CD14-positive monocyte (primary cell): ENCODE measurements around the gene FGFR3. TPM values are rescaled to one million over a fixed set of nuclear protein-coding genes. Genes with fewer than 3 reads are reported as not detected.

Experiments
- DNase-seq, 3 donors: peaks; one replicate each; pipeline ENCODE4 v3.0.0-alpha.2; 2011 to 2022
- H2AFZ ChIP-seq: 2 replicates; pipeline ENCODE4 v1.6.0; 2012; ENCODE audit warnings: mild to moderate bottlenecking, low read depth, low read length, inconsistent platforms; ENCODE audit not compliant: insufficient read depth, poor library complexity, severe bottlenecking
- H3K27ac ChIP-seq, 2 donors: 1 replicate in 1 of 2; 2 replicates in 1 of 2; pipeline ENCODE4 v1.5.1; 2012 to 2013; ENCODE audit warnings: low read length in 2 of 2, control low read depth in 1 of 2, inconsistent platforms in 1 of 2, low read depth in 1 of 2, mild to moderate bottlenecking in 1 of 2
- H3K27me3 ChIP-seq, 2 donors: one replicate each; pipeline versions ENCODE4 v1.6.0 to v1.6.1; 2011 to 2013; ENCODE audit warnings: low read length in 2 of 2; ENCODE audit not compliant: control insufficient read depth in 2 of 2, insufficient read depth in 2 of 2
- H3K36me3 ChIP-seq, 2 donors: replicated peaks in 1 of 2; 1 replicate in 1 of 2; 2 replicates in 1 of 2; pipeline versions ENCODE4 v1.5.1 to v1.6.1; 2012 to 2013; ENCODE audit warnings: low read length in 2 of 2, control low read depth in 1 of 2, inconsistent platforms in 1 of 2, mild to moderate bottlenecking in 1 of 2; ENCODE audit not compliant: insufficient read depth in 2 of 2, control insufficient read depth in 1 of 2
- H3K4me1 ChIP-seq, 2 donors: 1 replicate in 1 of 2; 2 replicates in 1 of 2; pipeline versions ENCODE4 v1.5.1 to v1.6.1; 2012 to 2013; ENCODE audit warnings: low read length in 2 of 2, control low read depth in 1 of 2, inconsistent platforms in 1 of 2, mild to moderate bottlenecking in 1 of 2, moderate library complexity in 1 of 2; ENCODE audit not compliant: insufficient read depth in 2 of 2, control insufficient read depth in 1 of 2
- H3K4me2 ChIP-seq: replicated peaks from 2 replicates; pipeline ENCODE3; 2012; ENCODE audit warnings: low read length, moderate library complexity, mild to moderate bottlenecking; ENCODE audit not compliant: poor library complexity, severe bottlenecking; ENCODE audit errors: extremely low read depth
- H3K4me3 ChIP-seq, 3 experiments: fragments of 200-600 bp in 1 of 3; sonication (generic) in 1 of 3; replicated peaks in 1 of 3; 1 replicate in 2 of 3; 2 replicates in 1 of 3; pipeline ENCODE4 v1.5.1; 2011 to 2013; ENCODE audit warnings: low read length in 3 of 3, mild to moderate bottlenecking in 3 of 3, control low read depth in 2 of 3, low read depth in 2 of 3, inconsistent platforms in 1 of 3, moderate library complexity in 1 of 3
- H3K79me2 ChIP-seq: 2 replicates; pipeline ENCODE4 v1.6.0; 2012; ENCODE audit warnings: mild to moderate bottlenecking, control low read depth, inconsistent platforms, low read length, moderate library complexity; ENCODE audit not compliant: insufficient read depth
- H3K9ac ChIP-seq: 2 replicates; pipeline ENCODE4 v1.6.0; 2017; ENCODE audit warnings: low read length, mild to moderate bottlenecking; ENCODE audit not compliant: insufficient read depth, poor library complexity, severe bottlenecking
- H3K9me3 ChIP-seq, 2 donors: replicated peaks in 1 of 2; 1 replicate in 1 of 2; 2 replicates in 1 of 2; pipeline versions ENCODE4 v1.5.1 to v1.6.1; 2012 to 2013; ENCODE audit warnings: low read length in 2 of 2, control low read depth in 1 of 2; ENCODE audit not compliant: control insufficient read depth in 1 of 2, insufficient read depth in 1 of 2
- H4K20me1 ChIP-seq: 2 replicates; pipeline ENCODE4 v1.6.0; 2012; ENCODE audit warnings: mild to moderate bottlenecking, low read length, control low read depth, moderate library complexity; ENCODE audit not compliant: insufficient read depth
- H3K27ac Mint-ChIP-seq, 7 donors: one replicate each; pipeline ENCODE4 v1.8.0; 2020; ENCODE audit warnings: mild to moderate bottlenecking in 7 of 7, mixed read lengths in 7 of 7, moderate library complexity in 6 of 7, inconsistent platforms in 2 of 7
- H3K27me3 Mint-ChIP-seq, 3 donors: one replicate each; pipeline ENCODE4 v1.8.0; 2021 to 2022; ENCODE audit warnings: low read depth in 3 of 3, mild to moderate bottlenecking in 3 of 3, mixed read lengths in 3 of 3, moderate library complexity in 3 of 3, inconsistent platforms in 1 of 3
- H3K36me3 Mint-ChIP-seq, 2 donors: one replicate each; pipeline ENCODE4 v1.8.0; 2020; ENCODE audit warnings: mixed read lengths in 2 of 2, inconsistent platforms in 1 of 2, mild to moderate bottlenecking in 1 of 2
- H3K4me1 Mint-ChIP-seq: one replicate; pipeline ENCODE4 v1.8.0; 2020; ENCODE audit warnings: mild to moderate bottlenecking, mixed read lengths
- H3K4me3 Mint-ChIP-seq, 2 donors: one replicate each; pipeline ENCODE4 v1.8.0; 2020; ENCODE audit warnings: mild to moderate bottlenecking in 2 of 2, mixed read lengths in 2 of 2, moderate library complexity in 1 of 2
- H3K9me3 Mint-ChIP-seq, 7 donors: one replicate each; pipeline ENCODE4 v1.8.0; 2020 to 2022; ENCODE audit warnings: mixed read lengths in 7 of 7, mild to moderate bottlenecking in 6 of 7, moderate library complexity in 6 of 7, inconsistent platforms in 2 of 7
- WGBS: methylation state at CpG from one replicate; pipeline ENCODE4 v1.1.5; 2013; ENCODE audit warnings: missing lambda C conversion rate; ENCODE audit not compliant: insufficient coverage; 5-methylcytosine and 5-hydroxymethylcytosine counted together
- intact Hi-C, 2 donors: fragments of 100-400 bp; cut with micrococcal nuclease; formaldehyde crosslinking; loops; one replicate each; pipeline versions ENCODE4 v1.15.0 to v1.15.1; 2023
- polyA plus RNA-seq, 3 donors: library from polyadenylated mRNA; depleted of rRNA in 1 of 3; unstranded in 2 of 3; stranded (reverse) in 1 of 3; fragments of 300-500 nt in 2 of 3; fragments of >200 nt in 1 of 3; fragmentation: Illumina TruSeq in 2 of 3; gene quantifications; 1 replicate in 2 of 3; 2 replicates in 1 of 3; pipeline ENCODE4 v1.2.3, GENCODE V29; 2012 to 2021
- TF ChIP-seq, protein P1 (sequence below): fragments of 200-600 bp; IDR thresholded peaks from one replicate; pipeline ENCODE4 v1.8.0; 2022; ENCODE audit warnings: antibody characterized with exemption, mild to moderate bottlenecking

FGFR3 gene
- polyA plus RNA-seq, 3 donors: 0.07 TPM; not detected in 2

DNA sequence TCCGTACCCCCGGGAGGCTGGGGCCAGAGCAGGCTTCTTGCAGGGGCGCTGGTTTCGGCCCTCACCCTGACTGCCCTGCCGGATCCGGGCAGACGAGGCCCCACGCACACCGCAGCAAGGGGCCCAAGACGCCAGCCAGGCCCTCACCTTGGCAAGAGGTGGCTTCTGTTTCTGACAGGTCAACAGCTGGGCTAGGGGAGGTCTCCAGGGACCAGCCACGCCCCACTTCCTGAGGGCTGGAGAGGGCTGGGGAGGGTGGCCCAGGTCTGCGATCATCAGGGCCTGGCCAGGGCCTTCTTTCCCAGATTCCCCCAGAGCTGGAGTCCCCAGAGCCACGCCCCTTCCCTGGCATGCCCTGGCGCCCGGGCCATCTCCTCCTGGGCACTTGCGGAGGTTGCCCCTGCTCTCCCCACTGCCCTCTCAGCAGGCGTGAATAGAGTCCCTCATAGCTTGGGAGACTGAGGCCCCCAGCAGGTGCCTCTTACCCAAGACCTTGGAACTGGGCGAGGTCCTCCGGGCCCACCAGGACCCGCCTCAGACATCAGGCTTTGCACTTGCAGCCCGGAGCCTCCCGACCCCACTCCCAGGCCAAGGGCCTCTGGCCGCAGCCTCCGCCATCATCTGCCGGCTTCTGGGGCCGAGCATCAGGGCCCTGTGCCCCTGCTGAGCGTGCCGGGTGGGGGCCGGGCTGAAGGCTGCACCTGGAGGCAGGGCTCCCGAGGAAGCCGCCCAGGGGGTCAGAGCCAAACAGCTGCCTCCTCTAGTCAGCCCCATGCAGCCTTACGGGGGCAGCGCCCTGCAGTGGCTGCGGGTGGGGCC lies 6.3 kb upstream of the FGFR3 start:
- Histone ChIP-seq H3K36me3 (no peaks in the 10 kb centered on the region), H3K27ac (no peak overlapping the region), H3K9ac (no peak overlapping the region), H3K79me2 (no peaks in the 10 kb centered on the region), H2AFZ (no peak overlapping the region), H3K4me2 (no peak overlapping the region), H3K9me3 (no peaks in the 10 kb centered on the region), H3K27me3 (peaks cover 0 to 11% of the 10 kb centered on the region in 2 donors), H4K20me1 (no peaks in the 10 kb centered on the region), H3K4me1 (no peaks in the 10 kb centered on the region), H3K4me3 (no peak overlapping the region)
- WGBS: 93% methylated on average over 33 of the region's 34 CpGs
- TF ChIP-seq, protein P1, sequence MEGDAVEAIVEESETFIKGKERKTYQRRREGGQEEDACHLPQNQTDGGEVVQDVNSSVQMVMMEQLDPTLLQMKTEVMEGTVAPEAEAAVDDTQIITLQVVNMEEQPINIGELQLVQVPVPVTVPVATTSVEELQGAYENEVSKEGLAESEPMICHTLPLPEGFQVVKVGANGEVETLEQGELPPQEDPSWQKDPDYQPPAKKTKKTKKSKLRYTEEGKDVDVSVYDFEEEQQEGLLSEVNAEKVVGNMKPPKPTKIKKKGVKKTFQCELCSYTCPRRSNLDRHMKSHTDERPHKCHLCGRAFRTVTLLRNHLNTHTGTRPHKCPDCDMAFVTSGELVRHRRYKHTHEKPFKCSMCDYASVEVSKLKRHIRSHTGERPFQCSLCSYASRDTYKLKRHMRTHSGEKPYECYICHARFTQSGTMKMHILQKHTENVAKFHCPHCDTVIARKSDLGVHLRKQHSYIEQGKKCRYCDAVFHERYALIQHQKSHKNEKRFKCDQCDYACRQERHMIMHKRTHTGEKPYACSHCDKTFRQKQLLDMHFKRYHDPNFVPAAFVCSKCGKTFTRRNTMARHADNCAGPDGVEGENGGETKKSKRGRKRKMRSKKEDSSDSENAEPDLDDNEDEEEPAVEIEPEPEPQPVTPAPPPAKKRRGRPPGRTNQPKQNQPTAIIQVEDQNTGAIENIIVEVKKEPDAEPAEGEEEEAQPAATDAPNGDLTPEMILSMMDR: no peak
- Mint-ChIP-seq H3K4me1 (no peaks in the 10 kb centered on the region), H3K4me3 (no peak overlapping the region), H3K36me3 (no peaks in the 10 kb centered on the region), H3K27ac (no peak overlapping the region), H3K9me3 (peaks cover 0 to 5% (median 0%) of the 10 kb centered on the region in 7 donors), H3K27me3 (peaks cover 12 to 17% (median 14%) of the 10 kb centered on the region in 3 donors)
- intact Hi-C loops: no loop called here
- no peak for DNase-seq

DNA sequence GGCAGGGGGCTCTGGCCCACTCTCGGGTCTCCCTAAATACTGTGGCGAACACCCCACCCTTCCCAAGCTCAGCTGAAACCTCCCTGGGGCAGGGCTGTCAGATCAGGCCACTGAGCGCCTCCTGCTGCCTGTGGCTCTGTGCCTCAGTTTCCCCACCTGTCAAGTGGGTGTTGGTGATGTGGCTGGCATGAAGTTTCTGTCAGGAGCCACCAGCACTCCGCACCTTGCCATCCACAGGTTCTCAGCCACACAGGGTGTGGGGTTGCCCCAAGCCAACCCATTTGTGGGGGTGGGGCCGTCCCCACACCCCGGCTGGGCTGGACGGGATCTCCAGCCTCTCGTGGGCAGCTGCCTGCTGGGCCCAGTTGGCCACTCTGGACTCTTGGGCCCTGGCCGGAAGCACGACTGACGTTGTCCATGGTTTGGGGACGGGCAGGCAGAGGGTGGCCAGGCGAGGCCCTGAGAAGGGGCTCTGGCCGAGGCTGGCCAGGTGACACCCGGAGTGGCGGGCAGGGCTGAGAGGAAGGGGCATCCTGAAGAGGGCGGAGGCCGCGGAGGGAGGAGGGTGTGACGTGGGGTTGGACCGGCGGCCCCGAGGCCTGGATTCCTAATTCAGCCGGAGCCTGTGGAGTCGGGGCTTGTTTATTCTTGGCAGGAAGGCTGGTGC lies 5.5 kb upstream of the FGFR3 start:
- Histone ChIP-seq H3K4me2 (no peak overlapping the region), H4K20me1 (no peaks in the 10 kb centered on the region), H3K27me3 (peaks cover under 1 to 19% of the 10 kb centered on the region in 2 donors), H2AFZ (no peak overlapping the region), H3K4me1 (no peaks in the 10 kb centered on the region), H3K9ac (no peak overlapping the region), H3K4me3 (no peak overlapping the region), H3K9me3 (no peaks in the 10 kb centered on the region), H3K36me3 (no peaks in the 10 kb centered on the region), H3K79me2 (no peaks in the 10 kb centered on the region), H3K27ac (no peak overlapping the region)
- Mint-ChIP-seq H3K4me3 (no peak overlapping the region), H3K9me3 (peaks cover 0 to 6% (median 0%) of the 10 kb centered on the region in 7 donors), H3K27me3 (peaks cover 18 to 25% (median 22%) of the 10 kb centered on the region in 3 donors), H3K4me1 (no peaks in the 10 kb centered on the region), H3K36me3 (no peaks in the 10 kb centered on the region), H3K27ac (no peak overlapping the region)
- intact Hi-C loops: no loop called here
- WGBS: 93% methylated on average over 11 of the region's 25 CpGs
- TF ChIP-seq, protein P1: no peak
- DNase-seq: no peak
